HS-27A (cell line): Measurements from ENCODE around the gene PHEX.
A peak's percentile ranks its signal among the peaks of the same experiment; 100 is the strongest.

Source experiments
- DNase-seq: peaks from one replicate; pipeline ENCODE4 v3.0.0-alpha.2; 2012; ENCODE audit warnings: low read depth, missing footprints

PHEX gene

DNA sequence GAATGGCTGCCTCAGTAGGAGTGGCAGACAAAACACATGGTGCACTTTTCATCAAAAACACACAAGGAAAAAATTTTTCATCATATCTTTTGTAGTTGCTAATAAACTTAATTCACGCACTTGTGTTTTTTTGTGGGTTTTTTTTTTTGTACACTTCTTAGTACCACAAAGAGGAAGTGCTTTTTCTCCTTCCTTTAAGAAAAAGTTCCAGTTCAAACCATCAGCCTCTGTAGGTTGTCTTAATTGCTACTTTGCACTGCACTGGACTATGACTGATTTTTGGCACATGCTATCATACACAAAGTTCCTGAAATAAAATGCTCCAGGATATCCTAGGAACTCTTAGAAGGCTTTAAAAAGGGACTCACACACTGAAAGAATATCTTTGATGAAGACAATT is at the start of gene PHEX:
TSS of gene PHEX (plus strand) at position 242 of the 400 bp plus-strand sequence. CDS start 681 bp downstream, outside the sequence.
- no peak for DNase-seq

DNA sequence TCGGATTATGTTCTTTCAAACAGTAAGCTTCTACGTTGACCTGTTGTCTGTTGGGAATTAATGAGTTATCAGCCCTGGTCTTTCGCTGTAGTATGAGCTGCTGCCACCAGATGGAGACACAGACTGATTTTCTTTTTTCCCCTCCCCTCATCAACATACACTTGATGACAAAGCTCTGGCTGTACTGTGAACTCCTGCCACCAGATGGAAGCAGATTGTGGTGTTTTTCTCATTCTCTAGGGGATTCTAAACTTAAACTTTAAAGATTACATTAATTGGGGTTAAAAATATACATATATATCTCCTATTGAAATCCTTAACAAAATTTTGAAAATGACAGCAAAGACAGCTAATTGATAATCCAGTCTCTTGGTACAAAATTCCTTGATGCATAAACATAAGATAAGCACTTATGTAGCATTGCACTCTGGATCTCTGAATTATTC is 46.8 kb upstream of the PHEX start:
- peak; percentile 20 for DNase-seq

DNA sequence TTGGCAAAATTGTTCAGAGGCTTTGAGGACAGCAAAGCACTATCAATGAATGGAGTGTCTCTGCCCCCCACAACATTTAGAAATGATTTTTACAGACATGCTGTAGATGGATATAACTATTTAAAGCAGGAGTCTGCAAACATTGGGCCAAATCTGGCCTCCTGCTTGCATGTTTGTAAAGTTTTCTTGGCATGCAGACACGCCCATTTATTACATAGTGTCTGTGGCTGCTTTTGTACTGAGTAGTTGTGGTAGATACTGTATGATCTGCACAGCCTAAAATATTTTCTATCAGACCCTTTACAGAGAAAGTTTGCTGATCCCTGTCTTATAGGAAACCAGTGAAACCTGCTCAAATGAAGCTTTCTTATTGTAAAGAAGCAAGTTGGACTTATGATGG is 45.5 kb upstream of the PHEX start:
- no peak for DNase-seq

DNA sequence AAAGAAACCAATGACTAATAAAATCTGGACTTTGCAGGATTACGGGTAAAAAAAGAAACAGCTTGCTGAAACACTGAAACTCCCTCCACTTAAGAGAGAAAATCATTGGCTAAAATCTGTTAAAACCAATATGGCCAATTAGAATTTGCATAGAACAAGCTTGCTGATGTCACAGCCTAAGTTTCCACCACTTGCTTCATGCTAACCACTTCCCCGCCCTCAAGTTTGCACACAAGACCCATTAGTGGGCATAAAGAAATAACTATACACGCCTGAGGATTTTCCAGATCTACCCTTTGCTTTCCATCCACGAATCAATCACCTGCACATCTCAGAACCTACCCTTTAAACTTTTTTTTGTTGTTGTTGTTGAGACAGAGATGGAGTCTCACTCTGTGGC is 42.7 kb upstream of the PHEX start:
- no peak for DNase-seq

DNA sequence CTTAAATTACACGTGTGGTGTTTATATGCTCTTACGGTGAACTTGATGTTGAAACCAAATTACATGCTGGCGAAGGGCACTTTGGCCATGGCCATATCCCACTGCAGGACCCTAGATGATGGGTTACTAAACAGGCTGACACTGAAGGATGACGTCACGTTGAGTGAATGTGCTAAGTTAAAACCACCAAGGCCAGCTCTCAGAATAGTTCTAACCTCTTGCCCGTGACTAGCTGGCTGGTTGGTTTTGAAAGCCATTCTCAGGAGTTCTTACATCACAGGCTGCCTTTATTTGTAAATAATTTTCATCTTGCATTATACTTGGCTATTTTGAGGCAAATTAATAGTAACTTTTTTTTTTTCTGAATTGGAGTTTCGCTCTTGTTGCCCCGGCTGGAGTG is 41.3 kb upstream of the PHEX start:
- DNase-seq = no peak

DNA sequence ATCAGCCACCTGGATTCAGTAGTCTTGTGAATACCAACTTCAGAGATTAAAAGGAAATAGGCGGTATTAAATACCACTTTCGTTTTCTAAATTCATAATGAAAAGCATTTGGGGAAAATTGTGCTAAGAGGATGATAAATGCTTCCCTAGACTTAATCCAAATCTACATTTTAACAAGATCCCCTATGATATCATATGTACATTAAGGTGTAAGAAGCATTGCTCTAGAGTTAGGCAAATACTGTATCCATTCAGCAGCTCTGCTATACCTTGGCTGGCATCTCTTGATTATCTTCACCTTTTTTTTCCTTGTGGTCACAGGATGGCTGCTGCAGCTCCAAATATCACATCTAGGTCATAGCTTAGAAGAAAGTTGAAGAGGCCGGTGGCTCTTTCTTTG is 40.6 kb upstream of the PHEX start:
- no peak for DNase-seq

DNA sequence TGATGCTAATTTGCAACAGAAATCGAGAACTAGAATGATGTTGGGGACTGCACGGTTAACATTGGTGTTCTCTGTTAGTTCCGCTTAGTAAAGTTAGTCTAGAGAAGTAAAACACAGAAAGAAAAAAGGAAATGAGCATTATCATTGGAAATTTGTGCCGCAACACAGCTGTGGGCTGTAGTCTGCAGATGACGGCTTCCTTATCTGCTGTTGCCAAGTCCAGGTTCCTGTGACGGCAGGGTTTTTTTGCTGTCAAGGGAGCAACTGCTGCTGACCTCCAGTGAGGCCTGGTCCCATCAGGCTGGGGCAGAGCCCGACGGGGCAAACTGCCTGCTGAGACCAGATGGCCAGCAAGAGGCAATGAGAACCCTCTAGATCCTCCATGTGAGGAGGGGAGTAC is 38.9 kb upstream of the PHEX start:
- no peak for DNase-seq

DNA sequence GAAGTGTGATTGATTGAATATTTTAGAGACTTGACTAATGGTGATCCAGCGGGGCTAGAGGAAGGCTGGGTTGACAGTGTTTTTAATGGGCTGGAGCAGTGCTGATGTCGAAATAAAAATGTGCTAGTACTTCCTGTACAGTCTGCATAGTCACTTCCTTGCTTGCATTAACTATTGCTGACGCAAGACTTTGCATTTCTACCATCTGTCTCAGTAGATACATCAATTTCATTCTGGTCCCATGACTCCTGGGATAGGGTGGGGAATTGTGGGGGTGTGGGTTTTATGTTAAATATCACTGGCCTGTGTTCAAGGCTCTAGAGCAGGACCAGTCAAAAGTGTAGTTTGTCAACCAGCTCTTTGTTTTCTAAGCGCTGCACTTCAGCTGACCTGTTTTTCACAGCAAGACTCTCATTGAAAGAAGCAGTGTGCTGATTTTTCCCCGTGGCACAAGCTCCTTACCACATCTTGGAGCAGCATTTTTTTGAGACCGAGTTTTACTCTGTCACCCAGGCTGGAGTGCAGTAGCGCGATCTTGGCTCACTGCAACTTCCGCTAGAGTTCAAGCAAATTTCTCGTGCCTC is 35.2 kb upstream of the PHEX start:
- DNase-seq = no peak

DNA sequence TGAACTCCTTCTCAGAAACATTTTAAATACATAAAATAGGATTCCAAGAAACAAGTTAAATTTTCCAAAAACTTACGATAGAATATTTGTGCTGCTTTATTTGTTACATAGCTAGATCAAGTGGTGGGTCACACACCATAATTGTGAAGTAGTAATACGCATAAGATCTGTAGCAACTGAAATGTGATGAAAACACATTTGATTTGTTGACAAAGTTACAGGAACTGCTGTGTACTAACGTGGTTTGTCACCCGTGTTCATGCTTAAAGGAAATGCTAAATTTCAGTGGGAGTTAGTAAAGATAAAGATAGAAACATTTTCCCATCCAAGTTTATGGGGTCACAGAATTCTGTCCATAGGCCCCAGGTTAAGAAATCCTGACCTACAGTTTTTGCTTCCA is 34.1 kb upstream of the PHEX start:
- no peak for DNase-seq

DNA sequence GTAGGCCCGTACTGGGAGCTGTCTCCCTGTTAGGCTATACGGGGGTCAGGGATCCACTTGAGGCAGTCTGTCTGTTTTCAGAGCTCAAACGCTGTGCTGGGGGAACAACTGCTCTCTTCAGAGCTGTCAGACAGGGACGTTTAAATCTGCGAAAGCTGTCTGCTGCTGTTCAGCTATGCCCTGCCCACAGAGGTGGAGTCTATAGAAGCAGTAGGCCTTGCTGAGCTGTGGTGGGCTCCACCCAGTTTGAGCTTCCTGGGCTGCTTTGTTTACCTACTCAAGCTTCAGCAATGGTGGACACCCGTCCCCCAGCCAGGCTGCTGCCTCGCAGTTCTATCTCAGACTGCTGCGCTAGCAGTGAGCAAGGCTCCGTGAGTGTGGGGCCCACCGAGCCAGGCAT is 27.3 kb upstream of the PHEX start:
- no peak for DNase-seq

DNA sequence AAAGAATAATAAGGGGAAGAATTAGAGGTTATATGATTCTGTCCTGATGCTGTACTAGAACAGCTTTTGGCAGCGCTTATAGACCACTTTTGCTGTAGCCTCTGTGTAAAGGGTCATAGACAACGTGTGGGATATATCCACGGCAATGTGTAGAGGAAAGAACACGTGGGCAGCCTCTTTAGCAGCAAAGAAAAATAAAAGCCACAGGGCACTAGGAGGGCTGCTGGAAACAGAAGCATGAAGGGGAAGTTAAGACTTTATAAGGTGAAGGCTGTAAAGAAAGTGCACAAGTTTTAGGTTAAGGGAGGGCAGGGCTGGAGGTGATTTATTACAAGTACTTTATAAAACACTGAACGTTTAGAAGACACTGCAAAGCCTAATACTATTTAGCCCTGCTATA is 20.1 kb upstream of the PHEX start:
- no peak for DNase-seq

DNA sequence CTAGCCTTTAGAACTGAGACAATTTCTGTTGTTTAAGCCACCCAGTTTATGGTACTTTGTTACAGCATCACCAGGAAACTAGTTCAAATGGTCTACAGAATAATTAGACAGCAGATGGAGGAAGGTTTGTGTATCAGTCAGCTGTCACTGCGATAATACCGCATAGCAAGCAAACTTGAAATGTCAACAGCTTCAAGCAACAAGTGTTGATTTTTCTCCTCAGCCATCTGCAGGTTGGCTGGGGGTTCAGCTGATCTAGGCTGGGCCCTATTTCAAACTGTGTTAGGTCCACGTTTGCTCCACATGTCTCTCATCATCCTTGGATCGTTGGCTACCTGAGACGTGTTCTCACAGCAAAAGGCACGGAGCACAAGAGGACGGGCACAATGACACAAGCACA is 19.2 kb upstream of the PHEX start:
- DNase-seq = no peak

DNA sequence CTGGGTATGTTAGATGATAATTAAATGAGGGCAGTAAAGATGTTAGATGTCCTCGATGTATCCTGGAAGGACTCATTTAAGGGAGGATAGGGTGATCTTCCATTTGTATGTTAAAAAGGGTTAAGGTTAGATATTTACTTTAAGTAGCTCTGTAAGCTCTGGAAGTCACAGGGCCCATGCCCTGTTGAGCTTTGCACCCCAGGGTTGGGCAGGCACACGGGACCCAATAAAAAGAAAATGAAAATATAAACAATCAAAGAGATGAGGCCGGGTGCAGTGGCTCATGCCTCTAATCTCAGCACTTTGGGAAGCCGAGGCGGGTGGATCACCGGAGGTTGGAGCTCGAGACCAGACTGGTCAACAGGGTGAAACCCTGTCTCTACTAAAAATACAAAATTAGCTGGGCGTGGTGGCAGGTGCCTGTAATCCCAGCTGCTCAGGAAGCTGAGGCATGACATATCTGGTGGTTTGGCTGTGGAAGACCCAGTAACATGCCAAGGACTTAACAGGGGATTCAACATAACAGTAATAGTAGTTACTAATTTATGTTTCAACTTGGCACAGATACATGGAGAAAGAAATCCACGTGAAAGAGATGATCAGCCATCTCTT is 16.9 kb upstream of the PHEX start:
- no peak for DNase-seq

DNA sequence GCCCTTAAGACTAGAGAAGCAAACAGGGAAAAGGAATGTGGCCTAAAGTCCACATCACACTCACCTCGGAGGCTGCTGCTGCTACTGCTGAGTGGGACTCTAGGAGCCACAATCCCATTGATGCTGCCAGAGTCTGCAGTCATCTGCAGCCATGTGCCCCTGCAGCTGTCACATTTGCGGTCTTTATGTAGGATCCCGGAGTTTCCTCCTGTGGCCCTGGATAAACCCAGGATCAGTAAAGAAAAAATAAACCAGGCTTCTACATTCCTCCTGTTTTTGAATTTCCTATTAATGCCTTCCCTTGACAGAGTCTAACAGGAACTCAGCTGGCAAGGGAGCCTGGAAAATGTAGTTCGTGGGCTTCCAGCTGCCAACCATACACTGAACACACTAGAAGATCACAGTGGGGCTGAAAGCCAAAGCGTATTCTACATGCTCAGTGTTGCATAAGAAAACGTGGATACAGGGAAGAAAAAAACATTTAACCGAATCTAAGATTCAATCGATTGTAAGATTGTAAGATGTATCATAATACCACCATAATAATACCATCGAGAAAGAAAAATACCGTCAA is 10.3 kb upstream of the PHEX start:
- no peak for DNase-seq

DNA sequence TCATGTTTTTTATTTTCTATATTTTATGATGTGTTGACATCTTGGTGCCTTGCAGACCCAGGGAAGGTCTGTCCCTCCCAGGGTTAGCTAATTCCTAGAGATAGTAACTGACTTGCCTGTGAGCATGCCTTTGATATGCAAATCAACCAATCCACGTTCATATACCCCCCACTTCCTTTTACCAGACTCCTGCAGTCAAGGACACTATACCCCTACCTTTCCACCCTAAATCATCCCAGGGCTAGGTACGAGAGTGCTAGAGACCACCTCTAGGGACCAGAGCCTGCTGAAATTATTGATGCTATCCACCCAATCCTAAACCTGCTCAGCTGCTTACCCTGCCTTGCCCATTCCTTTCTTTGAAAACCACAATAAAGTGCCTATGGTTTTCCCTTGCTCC is 7.5 kb upstream of the PHEX start:
- DNase-seq = no peak

DNA sequence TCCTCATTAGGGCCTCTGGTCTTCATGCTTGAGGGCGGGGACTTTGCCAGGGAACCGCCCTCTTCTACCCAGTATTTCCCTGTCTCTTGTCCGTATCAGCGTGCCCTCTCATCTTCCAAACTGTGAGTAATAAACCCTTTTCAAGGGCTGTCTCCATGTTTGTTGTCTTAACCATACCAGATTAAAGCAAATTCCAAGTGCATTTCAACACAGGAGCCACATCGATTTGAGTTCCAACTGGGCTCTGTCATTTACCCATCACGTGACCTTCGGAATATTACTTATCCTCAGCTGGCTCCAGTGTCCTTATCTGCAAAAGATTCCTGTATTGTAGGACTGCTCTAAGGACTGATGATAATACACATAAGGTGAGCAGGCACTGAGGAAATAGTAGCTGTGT is 6.4 kb upstream of the PHEX start:
- no peak for DNase-seq

DNA sequence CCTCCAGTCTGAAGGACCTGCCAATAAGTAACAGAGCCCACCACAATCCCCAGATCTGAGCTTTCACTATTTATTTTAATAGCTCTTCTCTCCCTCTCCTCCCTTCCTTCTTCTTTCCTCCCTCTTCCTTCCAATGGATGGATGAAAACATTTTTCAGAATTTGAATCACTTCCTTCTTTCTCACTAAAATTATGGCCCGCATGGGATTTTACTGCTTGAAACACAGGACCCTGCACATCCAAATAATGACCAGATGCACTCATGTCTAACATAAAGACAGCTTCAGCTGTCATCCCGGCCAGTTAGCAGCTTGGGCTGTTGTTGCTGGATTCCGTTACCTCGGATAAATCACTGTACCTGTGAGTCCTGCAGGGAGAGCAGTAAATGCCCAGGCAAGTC is 5.4 kb upstream of the PHEX start:
- no peak for DNase-seq

DNA sequence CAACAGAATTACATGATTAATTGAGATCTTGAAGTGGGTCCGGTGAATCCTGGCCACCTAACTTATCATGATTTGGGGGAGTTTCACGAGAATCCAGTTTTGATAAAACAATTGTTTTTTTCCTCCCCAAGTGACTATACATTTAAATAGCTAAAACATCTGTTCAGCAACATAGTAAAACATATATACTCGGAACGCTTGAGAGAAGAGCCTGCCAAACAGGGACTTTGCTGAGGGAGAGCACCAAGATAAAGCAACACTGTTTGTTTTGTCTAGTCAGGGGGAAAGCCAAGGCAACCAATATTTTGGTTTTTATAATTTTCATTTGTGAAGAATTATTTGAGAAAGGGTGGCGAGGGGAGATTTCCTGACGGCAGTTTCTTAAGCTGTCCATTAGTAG is 381 bp downstream of the PHEX start:
- DNase-seq = no peak

DNA sequence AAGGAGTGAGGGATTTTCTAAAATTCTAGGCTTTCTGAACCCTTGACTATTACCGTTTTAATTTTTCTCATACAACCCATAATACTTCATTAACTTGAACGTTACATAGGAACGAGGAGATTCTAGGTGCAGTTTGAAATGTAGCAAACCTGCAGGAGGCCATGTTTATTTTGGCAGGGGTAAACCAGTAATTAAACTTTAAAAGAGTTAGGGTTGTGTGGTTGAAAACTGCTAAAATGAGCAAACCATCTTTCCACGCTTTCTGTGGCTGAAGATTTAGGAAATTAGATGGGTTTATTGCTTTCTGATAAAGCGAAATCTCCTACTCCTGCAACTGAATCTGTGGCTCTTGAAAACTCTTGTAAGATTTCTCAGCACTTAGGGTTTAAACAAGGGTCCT is 1.7 kb downstream of the PHEX start:
- DNase-seq = no peak

DNA sequence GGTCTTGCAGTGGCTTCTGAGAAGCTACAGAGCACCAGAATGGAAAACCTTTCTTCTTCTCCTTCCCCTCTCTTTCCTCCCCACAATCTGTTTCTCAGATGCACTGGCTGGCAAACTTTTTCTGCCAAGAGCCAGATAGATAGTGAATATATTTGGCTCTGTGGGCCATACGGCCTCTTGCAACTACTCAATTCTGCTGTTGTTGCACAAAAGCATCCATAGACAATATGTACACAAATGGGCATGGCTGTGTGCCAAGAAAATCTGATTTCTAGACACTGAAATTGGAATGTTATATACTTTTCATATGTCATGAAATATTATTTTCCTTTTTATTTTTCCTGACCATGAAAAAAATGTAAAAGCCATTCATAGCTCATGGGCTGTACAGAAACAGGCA is 3.1 kb downstream of the PHEX start:
- DNase-seq = no peak

DNA sequence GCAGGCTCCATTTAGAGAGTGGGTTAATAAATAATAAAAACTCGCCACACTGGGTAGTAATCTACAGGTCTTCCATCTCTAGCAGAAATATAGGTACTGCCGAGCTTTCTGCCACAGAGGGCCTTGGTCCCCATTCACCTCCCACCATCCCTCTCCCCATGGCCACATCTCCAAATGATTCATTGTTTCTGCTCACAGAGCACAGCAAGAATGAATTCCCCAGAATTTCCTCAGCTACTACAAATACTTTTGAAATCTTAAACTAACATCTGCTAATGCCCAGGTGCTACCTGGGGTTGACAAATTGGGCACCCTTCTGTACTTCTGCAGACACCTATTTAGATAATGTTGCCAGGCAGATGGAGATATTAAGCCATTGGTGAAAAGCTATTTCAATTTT is 5.1 kb downstream of the PHEX start:
- DNase-seq = no peak

DNA sequence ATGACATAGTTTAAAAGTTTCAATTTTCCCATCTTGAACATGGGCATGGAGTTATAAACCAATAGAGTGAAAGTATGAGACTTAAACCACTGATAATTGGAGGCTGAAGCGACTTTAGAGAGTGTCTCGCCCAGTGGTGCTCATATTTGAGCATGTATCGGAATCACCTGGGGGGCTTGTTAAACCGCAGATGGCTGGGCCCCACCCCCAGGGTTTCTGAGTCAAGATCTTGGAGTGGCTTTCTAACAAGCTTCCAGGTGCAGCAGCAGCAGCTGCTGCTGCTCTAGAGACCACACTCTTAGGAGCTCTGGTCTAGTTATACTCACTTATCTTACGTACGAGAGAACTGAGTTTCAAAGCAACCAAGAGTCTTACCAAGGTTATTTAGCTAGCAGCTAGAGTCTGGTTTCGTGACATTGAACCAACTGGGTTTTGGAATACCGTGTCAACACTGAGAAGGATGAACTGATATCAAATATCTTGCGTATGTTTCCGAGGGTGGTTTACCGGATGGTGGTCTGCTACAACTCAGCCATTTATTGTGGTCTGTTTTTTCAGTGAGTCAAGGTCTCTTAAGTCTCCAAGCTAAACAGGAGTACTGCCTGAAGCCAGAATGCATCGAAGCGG is 5.9 kb downstream of the PHEX start:
- DNase-seq = no peak

DNA sequence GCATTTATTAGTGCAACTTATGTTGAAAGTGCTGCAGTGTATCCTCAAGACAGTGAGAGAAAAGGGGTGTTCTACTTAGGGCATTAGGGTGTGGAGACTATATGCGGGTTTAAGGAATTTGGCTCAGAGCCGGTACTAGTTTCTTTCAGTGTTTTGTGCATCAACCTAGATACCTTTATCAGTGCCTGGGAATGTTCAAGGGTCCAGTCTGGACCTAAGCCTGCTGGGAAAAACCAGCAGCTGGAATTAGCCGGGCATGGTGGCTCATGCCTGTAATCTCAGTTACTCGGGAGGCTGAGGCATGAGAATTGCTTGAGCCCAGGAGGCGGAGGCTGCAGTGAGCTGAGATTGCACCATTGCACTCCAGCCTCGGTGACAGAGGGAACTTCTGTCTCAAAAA is 7.4 kb downstream of the PHEX start:
- DNase-seq = no peak

DNA sequence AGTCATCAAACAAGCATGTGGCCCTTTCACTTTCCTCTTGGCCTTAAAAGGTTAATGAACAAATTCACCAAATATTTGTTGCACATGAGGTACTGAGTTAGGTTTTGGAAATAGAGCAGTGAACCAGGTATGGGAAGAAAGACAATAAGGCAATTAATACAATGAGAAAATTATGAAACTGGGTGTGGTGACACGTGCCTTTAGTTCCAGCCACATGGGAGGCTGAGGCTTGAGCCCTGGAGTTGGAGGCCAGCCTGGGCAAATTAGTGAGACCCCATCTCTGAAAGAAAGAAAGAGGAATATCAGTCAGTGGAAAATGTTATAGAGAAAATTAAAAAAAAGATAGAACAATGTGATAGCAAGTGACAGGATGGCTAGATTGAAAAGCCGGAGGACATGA is 8.1 kb downstream of the PHEX start:
- DNase-seq = no peak
